ENCODE results near the gene NUTF2. TPM values are rescaled to one million over a fixed set of nuclear protein-coding genes. Genes with fewer than 3 reads are reported as not detected.
"Not testable (repeated sequence)": the region's sequence is repeated elsewhere in the genome, so short reads cannot be mapped to it uniquely, and the experiment has no call there.

The NUTF2 gene
- total RNA-seq, 1 donor = 203 TPM

DNA sequence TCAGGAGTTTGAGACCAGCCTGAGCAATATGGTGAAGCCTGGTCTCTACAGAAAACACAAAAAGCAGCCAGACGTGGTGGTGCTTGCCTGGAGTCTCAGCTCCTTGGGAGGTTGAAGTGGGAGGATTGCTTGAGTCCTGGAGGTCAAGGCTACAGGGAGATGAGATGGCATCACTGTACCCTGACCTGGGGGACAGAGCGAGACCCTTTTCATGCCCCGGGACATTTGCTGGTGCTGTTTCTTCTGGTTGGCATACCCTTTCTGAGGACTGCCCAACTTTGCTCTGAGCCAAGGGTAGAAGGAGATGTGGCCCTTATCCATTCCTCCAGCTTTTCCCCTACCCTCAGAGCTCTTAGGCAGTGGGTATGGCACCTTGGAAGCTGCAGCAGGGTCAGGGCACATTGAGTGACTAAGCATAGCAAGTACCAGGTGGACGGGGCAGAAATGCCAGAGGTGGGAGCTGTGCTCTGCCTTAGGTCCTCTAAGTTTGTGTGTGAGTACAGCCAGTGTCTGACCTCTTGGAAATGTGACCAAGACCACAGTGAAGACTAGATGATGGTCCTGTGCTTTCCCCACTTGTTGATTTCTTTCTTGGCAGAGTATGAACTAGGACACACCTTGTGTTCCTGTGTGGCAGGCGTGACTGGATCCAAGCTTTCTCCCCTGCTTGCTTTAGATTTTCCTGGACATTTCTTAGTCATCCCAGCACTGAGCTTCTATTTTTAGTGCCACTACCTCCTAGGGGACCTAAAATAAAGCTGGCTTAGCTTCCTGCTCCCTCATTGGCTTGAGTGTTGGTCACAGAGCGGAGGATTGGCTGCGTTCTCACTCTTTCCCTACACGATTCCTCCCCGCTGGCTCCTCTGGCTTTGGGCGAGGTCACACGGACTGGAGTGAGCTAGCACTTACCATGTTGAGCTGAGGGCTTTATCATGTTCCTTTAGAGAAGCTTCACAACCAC, 16.2 kb downstream of the NUTF2 start:
- H3K4me2 ChIP-seq (ENCODE audit: insufficient read depth, low read length) = peak overlapping the region; percentile 71
- peak overlapping the region; percentile 27 for H3K4me3 ChIP-seq (ENCODE audit: insufficient read depth, low read length)
- no peaks in the 10 kb centered on the region for H3K9me3 ChIP-seq (ENCODE audit: low read depth, low read length)
- no peak overlapping the region for H2AFZ ChIP-seq (ENCODE audit: low read length)
- DNase-seq (ENCODE audit: insufficient read length, low spot score, missing footprints) = peak; percentile 93
- peaks cover 44% of the 10 kb centered on the region for H3K4me1 ChIP-seq (ENCODE audit: insufficient read depth, low read length)
- peak overlapping the region; percentile 89 for H3K27ac ChIP-seq (ENCODE audit: low read depth, low read length)
- TF ChIP-seq, protein P1, sequence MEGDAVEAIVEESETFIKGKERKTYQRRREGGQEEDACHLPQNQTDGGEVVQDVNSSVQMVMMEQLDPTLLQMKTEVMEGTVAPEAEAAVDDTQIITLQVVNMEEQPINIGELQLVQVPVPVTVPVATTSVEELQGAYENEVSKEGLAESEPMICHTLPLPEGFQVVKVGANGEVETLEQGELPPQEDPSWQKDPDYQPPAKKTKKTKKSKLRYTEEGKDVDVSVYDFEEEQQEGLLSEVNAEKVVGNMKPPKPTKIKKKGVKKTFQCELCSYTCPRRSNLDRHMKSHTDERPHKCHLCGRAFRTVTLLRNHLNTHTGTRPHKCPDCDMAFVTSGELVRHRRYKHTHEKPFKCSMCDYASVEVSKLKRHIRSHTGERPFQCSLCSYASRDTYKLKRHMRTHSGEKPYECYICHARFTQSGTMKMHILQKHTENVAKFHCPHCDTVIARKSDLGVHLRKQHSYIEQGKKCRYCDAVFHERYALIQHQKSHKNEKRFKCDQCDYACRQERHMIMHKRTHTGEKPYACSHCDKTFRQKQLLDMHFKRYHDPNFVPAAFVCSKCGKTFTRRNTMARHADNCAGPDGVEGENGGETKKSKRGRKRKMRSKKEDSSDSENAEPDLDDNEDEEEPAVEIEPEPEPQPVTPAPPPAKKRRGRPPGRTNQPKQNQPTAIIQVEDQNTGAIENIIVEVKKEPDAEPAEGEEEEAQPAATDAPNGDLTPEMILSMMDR (IDR thresholded peaks at IDR 0.05; ENCODE audit: extremely low read depth, low read depth, low read length) = no peak
- H3K36me3 ChIP-seq (ENCODE audit: insufficient read depth, low read length) = peaks cover 47% of the 10 kb centered on the region
- H3K27me3 ChIP-seq (ENCODE audit: insufficient read depth, low read length) = no peaks in the 10 kb centered on the region
- H3K79me2 ChIP-seq (ENCODE audit: insufficient read depth, low read length) = peaks cover 95% of the 10 kb centered on the region
- H4K20me1 ChIP-seq (ENCODE audit: insufficient read depth, low read length) = peaks cover 46% of the 10 kb centered on the region

DNA sequence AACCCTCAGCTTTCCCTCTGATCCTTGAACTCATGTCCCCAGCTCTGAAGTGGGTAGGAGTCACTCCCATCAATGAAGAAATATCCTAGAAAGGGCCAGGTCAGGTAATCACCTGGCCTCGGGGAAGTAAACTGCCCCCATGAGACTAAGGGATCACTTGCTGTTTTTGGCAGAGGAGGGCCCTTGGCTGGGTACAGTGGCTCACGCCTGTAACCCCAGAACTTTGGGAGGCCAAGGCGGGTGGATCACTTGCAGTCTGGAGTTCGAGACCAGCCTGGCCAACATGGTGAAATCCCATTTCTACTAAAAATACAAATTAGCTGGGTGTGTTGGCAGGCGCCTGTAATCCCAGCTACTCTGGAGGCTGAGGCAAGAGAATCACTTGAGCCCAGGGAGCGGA, 17.3 kb downstream of the NUTF2 start:
- Histone ChIP-seq H3K79me2 (ENCODE audit: insufficient read depth, low read length) (peaks cover 92% of the 10 kb centered on the region), H3K4me1 (ENCODE audit: insufficient read depth, low read length) (peaks cover 37% of the 10 kb centered on the region), H3K36me3 (ENCODE audit: insufficient read depth, low read length) (peaks cover 58% of the 10 kb centered on the region), H3K4me2 (ENCODE audit: insufficient read depth, low read length) (peak overlapping the region; percentile 71), H4K20me1 (ENCODE audit: insufficient read depth, low read length) (peaks cover 44% of the 10 kb centered on the region), H3K27ac (ENCODE audit: low read depth, low read length) (peak overlapping the region; percentile 89)
- not testable (repeated sequence) for H3K9me3 ChIP-seq (ENCODE audit: low read depth, low read length); DNase-seq (ENCODE audit: insufficient read length, low spot score, missing footprints); H3K27me3 ChIP-seq (ENCODE audit: insufficient read depth, low read length); H3K4me3 ChIP-seq (ENCODE audit: insufficient read depth, low read length); H2AFZ ChIP-seq (ENCODE audit: low read length)

DNA sequence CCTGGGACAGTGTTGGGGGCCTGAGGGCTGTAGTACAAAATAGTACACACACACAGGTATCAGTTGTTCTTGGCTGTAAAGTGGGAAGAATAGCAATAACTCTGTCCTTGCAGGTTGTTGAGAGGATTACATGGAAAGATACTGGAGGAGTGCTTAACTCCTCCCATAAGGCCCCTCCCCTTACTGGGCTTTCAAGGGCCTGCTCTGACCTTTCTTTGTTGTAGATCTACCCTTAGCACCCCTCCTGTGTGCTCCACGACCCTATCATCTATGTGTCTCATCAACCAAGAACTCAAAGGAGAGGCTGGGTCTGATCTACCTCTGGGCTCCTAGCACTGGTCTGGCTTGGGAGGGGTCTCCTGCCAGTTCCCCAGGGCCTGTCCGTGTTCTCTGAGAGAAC, 17.9 kb downstream of the NUTF2 start:
- peaks cover 59% of the 10 kb centered on the region for H3K36me3 ChIP-seq (ENCODE audit: insufficient read depth, low read length)
- H3K79me2 ChIP-seq (ENCODE audit: insufficient read depth, low read length) = peaks cover 87% of the 10 kb centered on the region
- peaks cover 37% of the 10 kb centered on the region for H3K4me1 ChIP-seq (ENCODE audit: insufficient read depth, low read length)
- H3K4me2 ChIP-seq (ENCODE audit: insufficient read depth, low read length) = no peak overlapping the region
- peaks cover 44% of the 10 kb centered on the region for H4K20me1 ChIP-seq (ENCODE audit: insufficient read depth, low read length)
- H3K27ac ChIP-seq (ENCODE audit: low read depth, low read length) = peak overlapping the region; percentile 56
- DNase-seq (ENCODE audit: insufficient read length, low spot score, missing footprints) = peak; percentile 22
- no peaks in the 10 kb centered on the region for H3K27me3 ChIP-seq (ENCODE audit: insufficient read depth, low read length)
- H2AFZ ChIP-seq (ENCODE audit: low read length) = no peak overlapping the region
- no peak overlapping the region for H3K4me3 ChIP-seq (ENCODE audit: insufficient read depth, low read length)
- no peaks in the 10 kb centered on the region for H3K9me3 ChIP-seq (ENCODE audit: low read depth, low read length)
- TF ChIP-seq, protein P1 (IDR thresholded peaks at IDR 0.05; ENCODE audit: extremely low read depth, low read depth, low read length) = no peak

DNA sequence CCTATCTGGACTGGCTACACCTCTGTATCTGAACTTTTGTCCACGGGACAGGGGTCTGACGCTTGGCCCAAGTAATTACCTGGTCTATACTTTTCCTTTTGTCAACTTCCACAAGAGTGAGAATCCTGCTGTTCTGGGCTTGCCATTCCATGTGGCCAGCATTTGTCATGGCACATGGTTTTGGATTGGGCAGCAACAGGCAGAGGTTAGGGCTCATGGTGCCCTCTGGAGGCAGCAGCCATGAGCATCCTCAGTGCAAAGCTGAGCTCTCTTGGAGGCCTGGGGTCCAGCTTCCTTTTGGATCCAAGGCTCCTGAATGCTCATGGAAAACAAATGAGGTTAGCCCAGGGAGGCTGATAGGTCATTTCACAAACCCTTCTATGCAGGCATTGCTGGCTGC, 18.6 kb downstream of the NUTF2 start:
- Histone ChIP-seq H3K27ac (ENCODE audit: low read depth, low read length) (peak overlapping the region; percentile 56), H3K79me2 (ENCODE audit: insufficient read depth, low read length) (peaks cover 82% of the 10 kb centered on the region), H3K27me3 (ENCODE audit: insufficient read depth, low read length) (no peaks in the 10 kb centered on the region), H3K4me2 (ENCODE audit: insufficient read depth, low read length) (no peak overlapping the region), H3K4me1 (ENCODE audit: insufficient read depth, low read length) (peaks cover 37% of the 10 kb centered on the region), H4K20me1 (ENCODE audit: insufficient read depth, low read length) (peaks cover 42% of the 10 kb centered on the region), H3K4me3 (ENCODE audit: insufficient read depth, low read length) (no peak overlapping the region), H3K9me3 (ENCODE audit: low read depth, low read length) (no peaks in the 10 kb centered on the region), H2AFZ (ENCODE audit: low read length) (no peak overlapping the region), H3K36me3 (ENCODE audit: insufficient read depth, low read length) (peaks cover 63% of the 10 kb centered on the region)
- TF ChIP-seq, protein P1 (IDR thresholded peaks at IDR 0.05; ENCODE audit: extremely low read depth, low read depth, low read length) = peak; percentile 66
- peak; percentile 89 for DNase-seq (ENCODE audit: insufficient read length, low spot score, missing footprints)

Measured in osteoblast (primary cell).